NCI-H2171 (cell line): ENCODE measurements around the gene INPPL1.
"Not testable (repeated sequence)": the region's sequence is repeated elsewhere in the genome, so short reads cannot be mapped to it uniquely, and the experiment has no call there.

Experiments used
- DNase-seq: peaks from one replicate; lab custom pipeline; 2025; lab: John Stamatoyannopoulos, UW

Gene INPPL1

DNA sequence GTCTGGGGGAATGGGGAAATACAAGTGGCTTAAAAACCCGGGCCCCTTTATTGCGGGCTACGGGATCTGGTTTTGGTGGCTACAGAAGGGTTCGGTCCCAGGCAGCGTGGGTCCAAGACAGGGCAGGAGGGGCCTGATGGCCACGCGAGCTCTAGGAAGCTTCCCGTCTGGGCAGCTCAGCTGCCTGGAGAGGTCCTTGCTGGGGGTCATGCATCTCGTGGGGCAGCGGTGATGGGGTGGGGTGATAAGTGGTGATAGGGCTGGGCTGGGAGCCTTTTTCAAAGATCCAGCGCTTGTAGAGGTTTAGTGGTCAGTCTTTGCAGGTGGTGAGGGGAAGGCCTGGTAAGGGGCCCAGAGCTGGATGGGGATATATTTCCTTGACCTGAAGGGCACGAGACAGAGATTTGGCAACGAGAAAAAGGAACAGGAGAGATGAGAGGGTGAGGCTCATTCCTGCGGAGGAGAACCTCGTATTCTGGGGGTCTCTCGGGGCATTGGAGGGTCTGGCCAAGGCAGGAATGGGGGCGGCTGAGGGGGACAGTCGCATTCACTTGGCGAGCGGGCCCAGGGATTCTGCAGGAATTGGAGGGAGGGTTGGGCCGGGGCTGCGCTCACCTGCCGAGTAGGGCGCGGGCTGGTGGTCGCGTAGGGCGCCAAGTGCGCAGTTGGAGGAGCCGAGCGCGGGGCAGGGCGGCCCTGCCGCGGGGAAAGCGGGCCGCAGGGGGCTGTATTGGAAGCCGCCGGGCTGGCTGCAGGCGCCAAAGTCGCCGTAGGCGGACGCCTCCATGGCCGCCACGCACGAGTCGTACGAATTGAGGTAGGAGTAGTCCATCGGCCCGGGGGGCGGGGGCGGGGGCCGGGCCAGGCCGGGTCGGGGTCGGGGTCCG lies 18.8 kb downstream of the INPPL1 start:
- DNase-seq: no peak

DNA sequence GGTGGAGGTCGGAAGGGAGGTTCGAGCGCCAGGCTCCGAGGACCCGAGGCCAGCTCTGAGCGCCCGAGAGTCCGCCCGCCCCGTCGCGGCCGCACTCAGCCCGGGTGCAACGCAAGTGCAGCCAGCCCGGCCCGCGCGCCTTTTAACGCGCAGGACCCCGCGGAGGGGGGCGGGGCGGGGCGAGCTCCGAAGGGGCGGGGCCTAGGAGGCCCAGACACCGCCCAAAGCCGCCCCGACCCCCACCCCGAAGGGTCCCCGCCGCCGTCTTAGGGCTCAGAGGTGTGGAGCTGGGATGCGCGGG lies 19.4 kb downstream of the INPPL1 start, which contains the start of gene PHOX2A:
PHOX2A (minus strand) TSS at position 117 of the 301 bp plus-strand sequence. CDS start 172 bp downstream, outside the sequence.
- no peak for DNase-seq

DNA sequence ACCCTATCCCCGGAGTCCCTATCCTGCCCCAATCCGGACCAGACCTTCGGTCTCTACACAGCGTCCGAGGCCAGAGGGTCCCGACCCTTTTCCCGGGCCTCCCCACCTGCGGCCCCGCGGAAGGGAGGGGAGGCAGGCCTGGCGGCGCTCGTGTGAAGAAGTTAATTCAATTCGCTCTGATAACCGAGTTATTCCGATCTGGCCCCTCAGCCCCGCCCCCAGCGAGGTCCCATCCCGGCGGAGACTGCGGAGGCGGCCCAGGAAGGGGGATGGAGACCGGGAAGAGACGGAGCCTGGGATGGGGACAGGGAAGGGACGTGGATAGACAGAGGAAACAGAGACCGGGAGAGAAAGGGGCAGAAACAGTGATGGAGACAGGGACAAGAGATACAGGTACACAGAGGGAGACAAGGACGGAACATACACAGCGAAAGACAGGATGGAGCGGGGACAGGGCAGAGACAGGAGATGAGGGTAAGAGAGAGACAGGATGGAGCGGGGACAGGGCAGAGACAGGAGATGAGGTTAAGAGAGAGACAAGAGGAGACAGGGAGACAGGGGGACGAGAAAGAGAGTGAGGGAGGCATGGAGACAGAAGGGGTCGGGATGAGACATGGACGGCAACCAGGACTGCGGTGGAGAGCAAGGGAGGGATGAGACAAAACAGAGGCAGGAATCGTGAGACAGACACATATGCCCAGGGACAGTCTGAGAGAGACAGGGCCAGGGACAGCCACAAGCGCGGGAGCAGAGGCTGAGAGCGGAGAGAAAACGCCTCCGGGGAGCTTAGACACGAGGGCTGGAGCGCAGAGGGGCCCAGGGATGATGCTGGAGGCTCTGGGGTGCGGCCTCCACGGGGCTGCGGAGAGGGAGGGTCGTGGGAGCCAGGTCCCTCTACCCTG lies 20.0 kb downstream of the INPPL1 start:
- DNase-seq: no peak

DNA sequence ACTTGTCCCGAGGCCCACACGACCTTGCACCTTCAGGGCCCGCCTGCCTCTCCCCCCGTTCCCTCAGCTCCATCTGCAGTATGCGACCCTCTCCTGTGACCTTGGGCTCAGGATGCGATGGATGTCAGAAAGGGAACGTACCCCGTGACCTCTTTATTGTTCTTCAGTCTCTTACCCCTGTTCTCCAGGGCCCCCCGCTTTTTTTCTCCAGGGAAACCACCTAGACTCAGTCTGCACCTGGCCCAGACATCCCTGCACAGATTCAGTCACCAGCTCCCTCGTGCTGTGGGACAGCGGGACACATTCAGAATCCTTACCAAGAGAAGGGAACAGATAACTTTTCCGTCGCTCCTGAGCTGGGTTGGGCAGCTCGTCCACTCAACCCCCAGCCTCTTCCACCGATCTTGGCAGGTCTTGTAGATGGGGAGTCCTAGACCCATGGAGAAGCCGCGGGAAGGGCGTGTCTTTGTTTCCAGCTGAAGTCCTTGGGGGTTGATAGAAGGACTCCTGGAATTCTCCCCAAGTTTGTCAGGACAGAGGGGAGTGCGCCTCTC lies 20.8 kb downstream of the INPPL1 start:
- no peak for DNase-seq

DNA sequence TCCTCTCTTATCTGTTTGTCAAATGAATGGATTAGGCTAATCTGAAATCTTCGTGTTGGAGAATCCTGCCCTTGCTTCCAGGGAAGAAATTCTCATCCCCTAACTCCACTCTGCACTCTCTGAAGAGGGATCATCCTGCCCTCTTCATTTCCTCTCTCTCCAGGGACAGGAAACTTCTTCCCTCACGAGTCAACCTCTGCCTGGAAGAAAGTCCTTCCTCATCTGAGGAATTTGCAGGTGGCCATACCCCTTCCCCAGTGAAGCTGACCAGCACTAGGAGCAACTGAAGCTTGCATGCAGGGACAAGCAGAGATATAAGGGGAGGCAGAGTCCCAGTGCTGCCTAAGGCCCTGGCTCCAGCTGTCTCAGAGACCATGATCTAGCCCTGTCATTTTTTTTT lies 23.0 kb downstream of the INPPL1 start:
- no peak for DNase-seq

DNA sequence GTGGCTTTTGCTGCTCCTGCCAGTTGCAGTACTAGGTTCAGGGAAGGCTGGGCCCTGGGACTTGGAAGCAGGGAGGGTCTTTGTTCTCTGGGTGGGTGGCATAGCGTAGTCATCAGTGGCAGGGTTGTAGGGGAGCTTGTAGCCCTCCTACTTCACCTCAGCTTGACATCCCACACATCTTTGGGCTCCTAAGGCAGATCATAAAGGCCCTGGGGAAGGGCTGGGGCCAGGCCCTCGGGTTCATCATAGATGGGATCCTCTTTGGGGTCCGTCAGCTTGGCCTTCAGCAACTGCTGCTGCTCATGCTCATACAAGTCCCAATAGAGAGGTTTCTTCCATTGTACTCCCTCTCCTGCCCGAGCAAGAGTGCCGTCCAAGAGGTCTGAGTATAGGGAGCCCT lies 25.4 kb downstream of the INPPL1 start:
- DNase-seq: no peak

DNA sequence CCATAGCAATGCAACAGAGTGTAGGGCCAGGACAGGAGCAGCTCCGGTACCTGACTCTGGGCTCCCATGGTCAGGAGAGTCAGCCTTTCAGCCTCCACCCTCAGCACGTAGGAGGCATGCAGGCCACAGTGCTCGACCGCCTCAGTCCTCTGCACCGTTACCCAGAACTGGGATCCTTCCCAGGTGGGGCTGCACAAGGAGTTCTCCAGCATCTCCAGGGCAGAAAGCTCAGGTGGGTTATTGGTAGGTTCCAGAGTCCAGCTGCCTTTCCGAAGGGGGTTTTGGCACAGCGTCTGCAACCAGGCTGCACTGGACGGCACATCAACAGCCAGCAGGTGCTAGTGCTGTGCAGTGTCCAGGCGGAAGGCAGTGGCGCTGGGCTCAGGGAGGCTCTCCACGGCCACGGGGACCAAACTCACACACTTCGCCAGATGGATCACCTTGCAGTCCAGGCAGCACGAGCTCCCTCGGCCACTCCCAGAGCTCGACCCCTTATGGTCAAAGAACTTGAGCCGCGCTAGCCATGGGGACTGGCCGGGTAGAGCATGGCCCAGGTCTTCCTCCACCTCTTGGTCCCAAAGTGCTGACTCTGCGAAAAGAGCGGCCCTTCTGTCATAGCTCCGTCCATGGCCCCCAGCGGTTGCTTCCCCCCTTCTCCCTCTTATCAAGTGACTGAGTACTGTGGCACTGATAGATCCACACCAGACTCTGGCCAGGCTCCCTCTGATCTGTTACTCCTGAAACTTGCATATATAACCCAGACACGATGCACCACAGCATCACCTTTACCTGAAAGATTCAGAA lies 26.3 kb downstream of the INPPL1 start:
- no peak for DNase-seq

DNA sequence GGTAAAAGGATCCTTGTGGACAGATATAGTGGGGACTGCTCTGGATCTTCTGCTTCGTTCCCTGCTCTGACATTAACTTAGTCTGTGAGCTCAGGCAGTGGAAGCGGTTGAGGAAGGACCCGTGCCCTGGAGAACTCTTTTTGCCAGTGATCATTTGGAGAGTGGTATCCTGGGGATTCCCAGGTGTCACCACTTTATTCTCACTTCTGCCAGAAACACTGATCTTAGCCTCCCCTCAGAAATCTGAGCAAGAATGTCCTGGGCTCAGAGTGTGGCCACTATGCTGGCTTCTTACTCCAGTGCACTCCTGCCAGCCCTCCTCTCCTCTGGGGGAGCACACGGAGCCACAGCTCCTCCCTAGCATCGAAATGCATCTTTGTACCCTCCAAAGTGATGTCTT lies 27.0 kb downstream of the INPPL1 start:
- DNase-seq: no peak

DNA sequence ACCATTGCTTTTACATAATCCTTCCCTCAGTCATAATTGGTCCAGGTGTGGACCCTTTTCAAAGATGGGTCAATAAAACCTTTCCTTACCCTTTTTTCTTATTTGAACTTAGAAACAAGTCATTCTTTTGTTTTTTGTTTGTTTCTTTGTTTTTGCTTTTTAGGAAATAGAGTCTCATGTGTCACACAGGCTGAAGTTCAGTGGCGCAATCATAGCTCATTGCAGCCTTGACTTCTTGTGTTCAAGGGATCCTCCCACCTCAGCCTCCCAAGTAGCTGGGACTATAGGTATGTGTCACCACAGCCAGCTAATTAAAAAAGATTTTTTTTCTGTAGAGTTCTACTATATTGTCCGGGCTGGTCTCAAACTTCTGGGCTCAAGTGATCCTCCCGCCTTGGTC lies 28.8 kb downstream of the INPPL1 start:
- no peak for DNase-seq

DNA sequence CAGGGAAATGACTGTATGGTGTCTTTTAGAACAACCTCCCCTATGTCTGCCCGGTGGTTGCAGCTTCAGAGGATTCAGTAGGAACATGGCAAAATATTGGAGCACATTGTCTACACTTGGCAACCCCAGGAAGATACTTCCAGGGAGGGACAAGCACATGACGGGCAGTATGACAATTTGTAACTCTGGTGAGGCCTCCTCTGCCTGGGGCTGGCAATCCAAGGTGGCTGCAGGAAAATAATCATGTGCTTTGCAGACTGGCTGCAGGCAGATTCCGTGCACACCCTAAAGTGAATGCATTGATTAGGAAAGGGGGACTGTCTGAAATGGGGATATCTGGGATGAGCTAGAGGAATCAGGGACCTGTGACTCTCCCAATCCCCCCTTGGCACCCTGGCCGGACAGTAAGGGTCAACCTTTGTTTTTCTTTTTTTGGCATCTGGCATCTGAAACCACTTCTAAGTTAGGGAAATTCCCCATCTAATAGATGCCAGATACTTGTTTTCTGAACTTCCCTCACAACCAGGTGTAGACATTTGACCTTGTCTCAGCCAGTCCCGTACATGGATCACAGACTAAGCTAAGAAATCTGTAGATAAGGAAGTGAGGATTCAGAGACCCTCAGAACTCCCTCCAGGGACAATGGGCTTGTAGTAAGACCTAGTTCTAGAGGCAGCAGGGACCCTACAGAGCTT lies 29.9 kb downstream of the INPPL1 start:
- no peak for DNase-seq

DNA sequence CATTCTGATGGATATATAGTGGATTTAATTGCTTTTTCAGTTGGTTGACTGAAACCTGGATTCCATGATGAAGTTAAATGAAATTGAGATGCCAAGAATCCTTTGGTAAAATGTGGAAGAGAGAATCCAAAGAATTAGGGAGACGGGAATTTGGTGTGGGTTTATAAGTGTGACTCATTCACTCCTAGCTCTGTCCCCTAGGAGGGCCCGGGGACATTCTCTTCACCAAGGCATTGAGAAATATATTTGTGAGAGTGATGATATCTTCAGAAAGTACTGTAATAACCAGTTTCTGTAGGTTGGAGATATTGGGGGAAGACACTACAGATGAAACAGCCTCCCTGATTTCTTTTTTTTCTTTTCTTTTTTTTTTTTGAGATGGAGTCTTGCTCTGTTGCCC lies 33.0 kb downstream of the INPPL1 start:
- DNase-seq: no peak

DNA sequence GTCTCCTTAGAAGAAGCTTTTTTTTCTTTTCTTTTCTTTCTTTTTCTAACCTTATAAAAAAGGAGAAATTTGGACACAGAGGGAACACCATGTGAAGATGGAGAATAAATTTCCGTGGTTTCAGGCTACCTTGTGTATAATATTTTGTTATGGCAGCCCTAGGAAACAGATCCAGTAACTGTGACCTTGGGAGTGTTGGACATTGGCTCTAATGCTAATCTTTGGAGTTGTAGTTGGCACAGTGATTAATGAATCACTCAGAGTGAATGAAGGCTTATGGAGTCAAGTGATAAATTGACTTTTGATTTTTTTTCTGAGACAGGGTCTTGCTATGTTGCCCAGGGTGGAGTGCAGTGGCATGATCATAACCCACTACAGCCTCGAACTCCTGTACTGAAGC lies 34.9 kb downstream of the INPPL1 start:
- DNase-seq: no peak

DNA sequence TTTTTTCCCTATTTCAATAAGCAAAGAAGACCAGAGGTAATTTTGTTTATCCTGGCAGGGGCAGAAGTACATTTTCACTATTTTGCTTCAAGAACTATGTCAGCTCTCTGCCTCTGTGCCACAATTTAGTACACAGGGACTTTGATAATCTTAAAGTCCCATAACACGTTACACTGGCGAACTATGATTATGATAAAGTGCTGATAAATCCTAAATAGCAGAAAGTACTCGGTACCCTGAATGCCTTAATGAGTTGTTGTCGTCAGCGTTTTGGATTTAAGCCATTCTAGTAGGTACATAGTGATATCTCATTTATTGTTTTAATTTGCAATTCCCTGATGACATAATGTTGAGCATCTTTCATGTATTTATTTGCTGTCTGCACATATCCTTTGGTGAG lies 36.0 kb downstream of the INPPL1 start:
- DNase-seq: no peak

DNA sequence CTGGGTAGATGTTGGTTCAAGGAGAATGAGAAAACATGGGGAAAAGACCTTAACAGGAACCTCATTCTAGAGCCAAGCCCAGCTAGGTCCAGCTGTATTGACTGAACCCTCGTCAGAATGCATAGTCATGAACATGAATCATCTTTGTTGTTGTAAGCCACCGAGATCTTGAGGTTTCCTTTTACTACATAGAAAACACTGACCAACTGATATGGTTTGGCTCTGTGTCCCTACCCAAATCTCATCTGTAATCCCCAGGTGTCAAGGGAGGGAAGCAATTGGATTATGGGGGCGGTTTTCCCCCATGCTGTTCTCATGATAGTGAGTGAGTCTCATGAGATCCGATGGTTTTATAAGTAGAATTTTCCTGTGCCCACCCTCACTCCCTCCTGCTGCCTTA lies 38.8 kb downstream of the INPPL1 start:
- no peak for DNase-seq

DNA sequence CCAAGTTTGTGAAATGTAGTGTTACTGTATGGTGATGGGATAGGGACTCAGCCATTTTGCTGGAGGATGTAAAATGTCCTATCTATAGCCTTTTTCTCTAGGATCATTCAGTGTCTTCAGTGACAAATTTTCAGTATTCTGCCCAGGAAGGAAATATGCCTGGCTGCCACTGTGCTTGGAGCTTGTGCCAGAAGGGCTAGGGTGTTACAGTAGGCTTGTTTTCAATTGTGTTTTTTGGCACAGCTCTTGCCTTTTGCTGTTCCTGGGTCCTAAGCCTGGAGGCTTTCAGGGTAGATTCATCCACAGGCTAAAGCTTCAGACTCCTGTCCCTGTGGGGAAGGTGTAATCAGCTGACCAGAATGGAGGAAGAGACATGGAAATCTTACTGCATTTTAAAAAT lies 41.4 kb downstream of the INPPL1 start:
- no peak for DNase-seq

DNA sequence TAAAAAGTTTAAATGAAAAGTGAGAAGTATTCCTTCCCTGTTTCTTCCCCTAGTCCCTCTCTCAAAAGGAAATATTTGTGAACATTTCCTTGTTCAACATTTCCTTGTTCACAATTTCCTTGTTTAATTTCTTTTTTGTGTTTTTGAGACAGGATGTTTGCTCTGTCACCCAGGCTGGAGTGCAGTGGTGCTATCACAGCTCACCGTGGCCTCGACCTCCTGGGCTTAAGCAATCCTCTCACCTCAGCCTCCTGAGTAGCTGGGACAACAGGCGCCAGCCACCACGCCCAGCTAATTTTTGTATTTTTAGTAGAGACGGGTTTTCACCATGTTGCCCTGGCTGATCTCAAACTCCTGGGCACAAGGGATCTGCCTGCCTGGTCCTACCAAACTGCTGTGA lies 42.4 kb downstream of the INPPL1 start:
- not testable (repeated sequence) for DNase-seq

DNA sequence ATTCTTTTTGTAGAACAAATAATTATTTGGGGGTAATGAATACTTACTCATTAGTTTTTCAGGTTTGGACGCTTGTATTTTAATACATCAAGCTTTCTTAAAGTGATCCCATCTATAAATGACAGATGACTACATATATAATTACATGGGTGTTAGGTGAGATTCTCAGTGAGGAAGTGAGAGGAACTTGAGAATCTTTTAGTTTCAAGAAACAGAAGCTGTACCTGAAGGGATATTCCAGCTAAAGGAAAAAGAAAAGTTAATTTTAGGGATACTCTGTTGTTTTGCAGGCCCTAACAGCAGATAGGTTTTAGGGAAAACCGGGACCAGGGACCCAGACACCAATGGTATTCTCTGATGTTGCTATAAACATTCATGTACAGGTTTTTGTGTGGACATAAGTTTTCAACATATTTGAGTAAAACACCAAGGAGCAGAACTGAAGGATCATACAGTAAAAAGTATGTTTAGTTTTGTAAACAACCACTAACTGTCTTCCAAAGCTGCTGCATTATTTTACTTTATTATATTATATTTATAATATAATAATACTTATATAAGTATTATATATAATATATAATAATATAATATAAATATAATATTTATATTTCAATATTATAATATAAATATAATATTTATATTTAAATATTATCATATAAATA lies 43.5 kb downstream of the INPPL1 start:
- no peak for DNase-seq

DNA sequence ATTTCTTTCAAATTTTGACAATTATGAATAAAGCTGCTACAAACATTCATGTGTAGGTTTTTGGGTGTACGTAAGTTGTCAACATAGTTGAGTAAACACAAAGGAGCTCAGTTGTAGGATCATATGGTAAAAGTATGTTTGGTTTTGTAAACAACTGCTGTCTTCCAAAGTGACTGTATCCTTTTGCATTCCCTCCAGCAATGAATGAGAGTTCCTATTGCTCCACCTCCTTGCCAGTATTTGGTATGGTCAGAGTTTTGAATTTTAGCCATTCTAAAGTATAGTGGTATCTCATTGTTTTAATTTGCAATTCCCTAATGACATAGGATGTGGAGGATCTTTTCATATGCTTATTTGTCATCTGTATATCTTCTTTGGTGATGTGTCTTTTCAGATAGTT lies 47.4 kb downstream of the INPPL1 start:
- DNase-seq: no peak

DNA sequence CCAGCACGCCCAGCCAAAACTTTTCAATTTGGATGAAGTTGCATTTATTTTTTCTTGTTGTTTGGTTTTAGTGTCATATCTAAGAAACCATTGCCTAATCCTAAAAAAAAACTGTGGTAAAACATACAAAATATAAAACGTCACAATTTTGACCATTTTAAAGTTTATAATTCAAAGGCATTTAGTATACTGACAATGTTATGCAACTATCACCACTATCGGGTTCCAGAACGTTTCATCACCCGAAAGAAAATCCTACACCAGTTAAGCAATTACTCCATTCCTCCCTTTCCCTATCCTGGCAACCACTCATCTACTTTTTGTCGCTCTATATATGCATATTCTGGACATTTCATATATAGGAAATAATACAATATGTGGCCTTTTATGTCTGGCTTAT lies 49.9 kb downstream of the INPPL1 start:
- DNase-seq: no peak

DNA sequence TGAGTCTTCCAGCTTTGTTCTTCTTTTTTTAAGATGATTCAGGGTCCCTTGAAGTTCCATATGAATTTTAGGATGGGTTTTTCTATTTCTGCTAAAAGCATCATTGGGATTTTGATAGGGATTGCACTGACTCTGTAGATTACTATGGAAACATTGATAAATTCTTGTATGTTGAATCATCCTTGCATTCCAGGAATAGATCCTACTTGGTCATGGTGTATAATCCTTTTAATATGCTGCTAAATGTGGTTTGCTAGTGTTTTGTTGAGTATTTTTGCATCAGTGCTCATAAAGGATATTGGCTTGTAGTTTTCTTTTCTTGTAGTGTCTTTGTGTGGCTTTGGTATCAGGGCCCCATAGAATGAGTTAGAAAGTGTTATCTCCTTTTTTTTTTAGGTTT lies 54.3 kb downstream of the INPPL1 start:
- no peak for DNase-seq

DNA sequence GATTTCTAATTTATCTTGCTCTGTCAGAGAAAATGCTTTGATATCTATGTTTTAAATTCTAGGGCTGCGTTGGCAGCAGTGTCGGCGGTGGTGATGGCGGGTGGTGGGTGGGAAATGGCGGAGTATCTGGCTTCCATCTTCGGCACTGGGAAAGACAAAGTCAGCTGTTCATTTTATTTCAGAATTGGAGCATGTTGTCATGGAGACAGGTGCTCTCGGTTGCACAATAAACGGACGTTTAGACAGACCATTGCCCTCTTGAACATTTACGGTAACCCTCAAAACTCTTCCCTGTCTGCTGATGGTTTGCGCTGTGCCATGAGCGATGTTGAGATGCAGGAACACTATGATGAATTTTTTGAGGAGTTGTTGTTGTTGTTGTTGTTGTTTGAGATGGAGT lies 55.5 kb downstream of the INPPL1 start:
- DNase-seq: no peak
